ENCODE data around the gene TADA1. TPM values are rescaled to one million over a fixed set of nuclear protein-coding genes. Genes with fewer than 3 reads are reported as not detected.
"Not testable (repeated sequence)": the region's sequence is repeated elsewhere in the genome, so short reads cannot be mapped to it uniquely, and the experiment has no call there.

The TADA1 gene
- total and polyA plus RNA-seq, 5 donors from 2014 or later: 12.7 to 21.4 (median 16.9) TPM

GRCh38 chr1:166888373-166889111 is 12.5 kb upstream of the TADA1 start:
- peaks cover 63% of the 10 kb centered on the region for H3K27me3 Mint-ChIP-seq

GRCh38 chr1:166884971-166885370 is 8.9 kb upstream of the TADA1 start:
- no peak overlapping the region for H3K4me3 ChIP-seq (ENCODE audit: low read depth, low read length)
- peak in 1 of 2 donors; percentile 39 for ATAC-seq (ENCODE audit: low read depth in 2 of 2)
- H3K27ac ChIP-seq (ENCODE audit: insufficient read depth, low read length, poor library complexity, severe bottlenecking): no peak overlapping the region
- H3K27me3 ChIP-seq (ENCODE audit: control insufficient read depth, insufficient read depth, low read length): peaks cover 35% of the 10 kb centered on the region
- Mint-ChIP-seq H3K4me3 (no peak overlapping the region), H3K27me3 (peaks cover 71% of the 10 kb centered on the region), H3K27ac (no peak overlapping the region), H3K36me3 (no peaks in the 10 kb centered on the region), H3K4me1 (peaks cover 0 to 21% (median 8%) of the 10 kb centered on the region in 4 donors), H3K9me3 (peaks cover 0 to 8% (median 0%) of the 10 kb centered on the region in 7 donors)
- DNase-seq: peak in 1 of 3 donors; percentile 29
- H3K36me3 ChIP-seq (ENCODE audit: control insufficient read depth, insufficient read depth, low read length): no peaks in the 10 kb centered on the region
- H3K4me1 ChIP-seq (ENCODE audit: control insufficient read depth, insufficient read depth, low read length, poor library complexity, severe bottlenecking): peaks cover 7% of the 10 kb centered on the region
- no peaks in the 10 kb centered on the region for H3K9me3 ChIP-seq (ENCODE audit: control insufficient read depth in 2 of 2, low read length in 2 of 2)

More at GRCh38 chr1:166888373-166889111, 12.5 kb upstream of the TADA1 start:
- Histone ChIP-seq H3K27ac (ENCODE audit: insufficient read depth, low read length, poor library complexity, severe bottlenecking) (no peak overlapping the region), H3K4me1 (ENCODE audit: control insufficient read depth, insufficient read depth, low read length, poor library complexity, severe bottlenecking) (peaks cover 7% of the 10 kb centered on the region), H3K9me3 (ENCODE audit: control insufficient read depth in 2 of 2, low read length in 2 of 2) (no peaks in the 10 kb centered on the region), H3K36me3 (ENCODE audit: control insufficient read depth, insufficient read depth, low read length) (no peaks in the 10 kb centered on the region), H3K4me3 (ENCODE audit: low read depth, low read length) (no peak overlapping the region), H3K27me3 (ENCODE audit: control insufficient read depth, insufficient read depth, low read length) (peaks cover 35% of the 10 kb centered on the region)
- DNase-seq (no peak), ATAC-seq (ENCODE audit: low read depth in 2 of 2) (no peak)
- Mint-ChIP-seq H3K36me3 (no peaks in the 10 kb centered on the region), H3K27ac (no peak overlapping the region), H3K4me1 (peaks cover 0 to 21% (median 8%) of the 10 kb centered on the region in 4 donors), H3K4me3 (no peak overlapping the region), H3K9me3 (peaks cover 0 to 8% (median 0%) of the 10 kb centered on the region in 7 donors)

GRCh38 chr1:166884040-166884642 is 8.1 kb upstream of the TADA1 start:
- DNase-seq (peak in 2 of 3 donors; percentile 16 to 36), ATAC-seq (ENCODE audit: low read depth in 2 of 2) (no peak)
- no peaks in the 10 kb centered on the region for H3K36me3 Mint-ChIP-seq
- Histone ChIP-seq H3K4me3 (ENCODE audit: low read depth, low read length) (no peak overlapping the region), H3K36me3 (ENCODE audit: control insufficient read depth, insufficient read depth, low read length) (no peaks in the 10 kb centered on the region), H3K9me3 (ENCODE audit: control insufficient read depth in 2 of 2, low read length in 2 of 2) (no peaks in the 10 kb centered on the region), H3K4me1 (ENCODE audit: control insufficient read depth, insufficient read depth, low read length, poor library complexity, severe bottlenecking) (peaks cover 7% of the 10 kb centered on the region), H3K27ac (ENCODE audit: insufficient read depth, low read length, poor library complexity, severe bottlenecking) (no peak overlapping the region), H3K27me3 (ENCODE audit: control insufficient read depth, insufficient read depth, low read length) (peaks cover 35% of the 10 kb centered on the region)
- H3K27me3 Mint-ChIP-seq: peaks cover 64% of the 10 kb centered on the region
- H3K4me1 Mint-ChIP-seq: peaks cover 0 to 21% (median 8%) of the 10 kb centered on the region in 4 donors
- H3K27ac Mint-ChIP-seq: no peak overlapping the region
- no peak overlapping the region for H3K4me3 Mint-ChIP-seq
- peaks cover 0 to 8% (median 0%) of the 10 kb centered on the region in 7 donors for H3K9me3 Mint-ChIP-seq

- DNase-seq (no peak), ATAC-seq (ENCODE audit: low read depth in 2 of 2) (no peak)
Measured at GRCh38 chr1:166882893-166883292, 6.8 kb upstream of the TADA1 start.

DNA sequence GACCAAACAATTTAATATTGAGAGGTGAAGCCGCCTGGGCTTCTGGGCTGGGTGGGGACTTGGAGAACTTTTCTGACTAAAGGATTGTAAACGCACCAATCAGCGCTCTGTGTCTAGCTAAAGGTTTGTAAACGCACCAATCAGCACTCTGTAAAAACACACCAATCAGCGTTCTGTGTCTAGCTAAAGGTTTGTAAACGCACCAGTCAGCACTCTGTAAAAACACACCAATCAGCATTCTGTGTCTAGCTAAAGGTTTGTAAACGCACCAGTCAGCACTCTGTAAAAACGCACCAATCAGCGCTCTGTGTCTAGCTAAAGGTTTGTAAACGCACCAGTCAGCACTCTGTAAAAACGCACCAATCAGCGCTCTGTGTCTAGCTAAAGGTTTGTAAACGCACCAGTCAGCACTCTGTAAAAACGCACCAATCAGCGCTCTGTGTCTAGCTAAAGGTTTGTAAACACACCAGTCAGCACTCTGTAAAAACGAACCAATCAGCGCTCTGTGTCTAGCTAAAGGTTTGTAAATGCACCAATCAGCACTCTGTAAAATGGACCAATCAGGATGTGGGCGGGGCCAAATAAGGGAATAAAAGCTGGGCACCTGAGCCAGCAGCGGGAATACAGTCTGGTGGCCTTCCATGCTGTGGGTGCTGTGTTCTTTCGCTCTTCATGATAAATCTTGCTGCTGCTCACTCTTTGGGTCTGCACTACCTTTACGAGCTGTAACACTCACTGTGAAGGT is 2.3 kb upstream of the TADA1 start:
- not testable (repeated sequence) for H3K27ac ChIP-seq (ENCODE audit: insufficient read depth, low read length, poor library complexity, severe bottlenecking); DNase-seq
- peaks cover 19 to 36% (median 27%) of the 10 kb centered on the region in 4 donors for H3K4me1 Mint-ChIP-seq

More at GRCh38 chr1:166882893-166883292, 6.8 kb upstream of the TADA1 start:
- peaks cover 52% of the 10 kb centered on the region for H3K27me3 Mint-ChIP-seq
- Histone ChIP-seq H3K4me3 (ENCODE audit: low read depth, low read length) (no peak overlapping the region), H3K27me3 (ENCODE audit: control insufficient read depth, insufficient read depth, low read length) (peaks cover 26% of the 10 kb centered on the region), H3K27ac (ENCODE audit: insufficient read depth, low read length, poor library complexity, severe bottlenecking) (no peak overlapping the region), H3K4me1 (ENCODE audit: control insufficient read depth, insufficient read depth, low read length, poor library complexity, severe bottlenecking) (peaks cover 7% of the 10 kb centered on the region), H3K36me3 (ENCODE audit: control insufficient read depth, insufficient read depth, low read length) (no peaks in the 10 kb centered on the region), H3K9me3 (ENCODE audit: control insufficient read depth in 2 of 2, low read length in 2 of 2) (no peaks in the 10 kb centered on the region)
- H3K27ac Mint-ChIP-seq: no peak overlapping the region
- no peak overlapping the region for H3K4me3 Mint-ChIP-seq
- H3K9me3 Mint-ChIP-seq: peaks cover 0 to 8% (median 0%) of the 10 kb centered on the region in 7 donors
- peaks cover under 1 to 21% (median 8%) of the 10 kb centered on the region in 4 donors for H3K4me1 Mint-ChIP-seq
- no peaks in the 10 kb centered on the region for H3K36me3 Mint-ChIP-seq

GRCh38 chr1:166876540-166876838 is 425 bp upstream of the TADA1 start:
- peaks cover 3% of the 10 kb centered on the region for H3K27me3 Mint-ChIP-seq

More for the DNA sequence above, 2.3 kb upstream of the TADA1 start:
- not testable (repeated sequence) for H3K27me3 ChIP-seq (ENCODE audit: control insufficient read depth, insufficient read depth, low read length); H3K4me3 Mint-ChIP-seq; H3K4me3 ChIP-seq (ENCODE audit: low read depth, low read length); ATAC-seq (ENCODE audit: low read depth in 2 of 2); H3K36me3 ChIP-seq (ENCODE audit: control insufficient read depth, insufficient read depth, low read length); H3K9me3 ChIP-seq (ENCODE audit: control insufficient read depth in 2 of 2, low read length in 2 of 2); H3K36me3 Mint-ChIP-seq; H3K9me3 Mint-ChIP-seq; H3K27ac Mint-ChIP-seq
- peaks cover 22% of the 10 kb centered on the region for H3K27me3 Mint-ChIP-seq
- peaks cover 13% of the 10 kb centered on the region for H3K4me1 ChIP-seq (ENCODE audit: control insufficient read depth, insufficient read depth, low read length, poor library complexity, severe bottlenecking)

GRCh38 chr1:166875302-166875733 is 746 bp downstream of the TADA1 start:
- ATAC-seq (ENCODE audit: low read depth in 2 of 2) (no peak), DNase-seq (no peak)
- Mint-ChIP-seq H3K27me3 (no peaks in the 10 kb centered on the region), H3K4me1 (peaks cover 22 to 63% (median 47%) of the 10 kb centered on the region in 4 donors), H3K27ac (peak overlapping the region; percentile 56 to 96 (median 89)), H3K9me3 (no peaks in the 10 kb centered on the region), H3K36me3 (peaks cover 4% of the 10 kb centered on the region), H3K4me3 (peak overlapping the region; percentile 89 to 98 (median 92))
- peak overlapping the region; percentile 81 for H3K4me3 ChIP-seq (ENCODE audit: low read depth, low read length)
- H3K27me3 ChIP-seq (ENCODE audit: control insufficient read depth, insufficient read depth, low read length): no peaks in the 10 kb centered on the region
- H3K4me1 ChIP-seq (ENCODE audit: control insufficient read depth, insufficient read depth, low read length, poor library complexity, severe bottlenecking): peaks cover 17% of the 10 kb centered on the region
- H3K9me3 ChIP-seq (ENCODE audit: control insufficient read depth in 2 of 2, low read length in 2 of 2): no peaks in the 10 kb centered on the region
- no peaks in the 10 kb centered on the region for H3K36me3 ChIP-seq (ENCODE audit: control insufficient read depth, insufficient read depth, low read length)
- peak overlapping the region; percentile 87 for H3K27ac ChIP-seq (ENCODE audit: insufficient read depth, low read length, poor library complexity, severe bottlenecking)

More at GRCh38 chr1:166876540-166876838, 425 bp upstream of the TADA1 start:
- H3K9me3 ChIP-seq (ENCODE audit: control insufficient read depth in 2 of 2, low read length in 2 of 2): no peaks in the 10 kb centered on the region
- Mint-ChIP-seq H3K4me3 (peak overlapping the region; percentile 93 to 100 (median 98)), H3K4me1 (peaks cover 22 to 52% (median 39%) of the 10 kb centered on the region in 4 donors), H3K36me3 (peaks cover 4% of the 10 kb centered on the region), H3K9me3 (no peaks in the 10 kb centered on the region), H3K27ac (peak overlapping the region; percentile 94 to 97 (median 96))
- H3K4me1 ChIP-seq (ENCODE audit: control insufficient read depth, insufficient read depth, low read length, poor library complexity, severe bottlenecking): peaks cover 17% of the 10 kb centered on the region
- ATAC-seq (ENCODE audit: low read depth in 2 of 2) (no peak), DNase-seq (no peak)
- peak overlapping the region; percentile 67 for H3K4me3 ChIP-seq (ENCODE audit: low read depth, low read length)
- H3K36me3 ChIP-seq (ENCODE audit: control insufficient read depth, insufficient read depth, low read length): no peaks in the 10 kb centered on the region
- peak overlapping the region; percentile 87 for H3K27ac ChIP-seq (ENCODE audit: insufficient read depth, low read length, poor library complexity, severe bottlenecking)
- no peaks in the 10 kb centered on the region for H3K27me3 ChIP-seq (ENCODE audit: control insufficient read depth, insufficient read depth, low read length)
